ENCODE data around the gene GALT. TPM values are rescaled to one million over a fixed set of nuclear protein-coding genes. Genes with fewer than 3 reads are reported as not detected.
A peak's percentile ranks its signal among the peaks of the same experiment; 100 is the strongest.

GALT gene
- total and polyA plus RNA-seq, 2 experiments from 2014 or later: 121 to 148 TPM

GRCh38 chr9:34611811-34612787, 34.4 kb upstream of the GALT start, which contains the start of gene RPP25L:
Gene RPP25L (minus strand): TSS chr9:34612097. CDS start chr9:34611296, 801 bp downstream.
- Histone ChIP-seq H3K4me1 (ENCODE audit: low read depth) (peaks cover 8% of the 10 kb centered on the region), H3K27me3 (no peaks in the 10 kb centered on the region), H3K9me3 (ENCODE audit: low read depth) (no peaks in the 10 kb centered on the region), H3K4me3 (peak within 1 kb of the TSS; percentile 58), H3K36me3 (peaks cover 4% of the 10 kb centered on the region), H3K27ac (peak within 1 kb of the TSS; percentile 79)
- peak; percentile 89 to 91 for DNase-seq (ENCODE audit: low read depth in 1 of 2, low spot score in 1 of 2)
- TF ChIP-seq, protein P1, sequence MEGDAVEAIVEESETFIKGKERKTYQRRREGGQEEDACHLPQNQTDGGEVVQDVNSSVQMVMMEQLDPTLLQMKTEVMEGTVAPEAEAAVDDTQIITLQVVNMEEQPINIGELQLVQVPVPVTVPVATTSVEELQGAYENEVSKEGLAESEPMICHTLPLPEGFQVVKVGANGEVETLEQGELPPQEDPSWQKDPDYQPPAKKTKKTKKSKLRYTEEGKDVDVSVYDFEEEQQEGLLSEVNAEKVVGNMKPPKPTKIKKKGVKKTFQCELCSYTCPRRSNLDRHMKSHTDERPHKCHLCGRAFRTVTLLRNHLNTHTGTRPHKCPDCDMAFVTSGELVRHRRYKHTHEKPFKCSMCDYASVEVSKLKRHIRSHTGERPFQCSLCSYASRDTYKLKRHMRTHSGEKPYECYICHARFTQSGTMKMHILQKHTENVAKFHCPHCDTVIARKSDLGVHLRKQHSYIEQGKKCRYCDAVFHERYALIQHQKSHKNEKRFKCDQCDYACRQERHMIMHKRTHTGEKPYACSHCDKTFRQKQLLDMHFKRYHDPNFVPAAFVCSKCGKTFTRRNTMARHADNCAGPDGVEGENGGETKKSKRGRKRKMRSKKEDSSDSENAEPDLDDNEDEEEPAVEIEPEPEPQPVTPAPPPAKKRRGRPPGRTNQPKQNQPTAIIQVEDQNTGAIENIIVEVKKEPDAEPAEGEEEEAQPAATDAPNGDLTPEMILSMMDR (IDR thresholded peaks at IDR 0.05; ENCODE audit: low read depth, low read length): no peak

GRCh38 chr9:34612788-34613390, 33.6 kb upstream of the GALT start:
- peaks cover 12% of the 10 kb centered on the region for H3K36me3 ChIP-seq
- H3K27me3 ChIP-seq: no peaks in the 10 kb centered on the region
- H3K9me3 ChIP-seq (ENCODE audit: low read depth): no peaks in the 10 kb centered on the region
- H3K4me1 ChIP-seq (ENCODE audit: low read depth): peaks cover 8% of the 10 kb centered on the region
- DNase-seq (ENCODE audit: low read depth in 1 of 2, low spot score in 1 of 2): peak; percentile 77 to 90
- TF ChIP-seq, protein P1 (IDR thresholded peaks at IDR 0.05; ENCODE audit: low read depth, low read length): peak; percentile 91
- H3K27ac ChIP-seq: no peak overlapping the region
- H3K4me3 ChIP-seq: peak overlapping the region; percentile 58

- Histone ChIP-seq H3K36me3 (peaks cover 12% of the 10 kb centered on the region), H3K27ac (no peak overlapping the region), H3K27me3 (no peaks in the 10 kb centered on the region), H3K4me1 (ENCODE audit: low read depth) (peaks cover 12% of the 10 kb centered on the region), H3K4me3 (no peak overlapping the region), H3K9me3 (ENCODE audit: low read depth) (no peaks in the 10 kb centered on the region)
- TF ChIP-seq, protein P1 (IDR thresholded peaks at IDR 0.05; ENCODE audit: low read depth, low read length): no peak
- DNase-seq (ENCODE audit: low read depth in 1 of 2, low spot score in 1 of 2): no peak
These were observed 31.3 kb upstream of the GALT start for GRCh38 chr9:34615132-34615531.

GRCh38 chr9:34620061-34620994, 26.1 kb upstream of the GALT start, which contains the start of gene DCTN3:
Gene DCTN3 (minus strand): TSS chr9:34620495. CDS start chr9:34620464, 31 bp downstream.
- TF ChIP-seq, protein P1 (IDR thresholded peaks at IDR 0.05; ENCODE audit: low read depth, low read length): no peak
- peak; percentile 97 for DNase-seq (ENCODE audit: low read depth in 1 of 2, low spot score in 1 of 2)
- Histone ChIP-seq H3K27ac (no peak within 1 kb of the TSS), H3K9me3 (ENCODE audit: low read depth) (no peaks in the 10 kb centered on the region), H3K4me3 (peak within 1 kb of the TSS; percentile 85), H3K27me3 (peaks cover 22% of the 10 kb centered on the region), H3K4me1 (ENCODE audit: low read depth) (peaks cover 3% of the 10 kb centered on the region), H3K36me3 (peaks cover 12% of the 10 kb centered on the region)

All from cardiac muscle cell (in vitro differentiated cells and primary cell).